GM10266 (cell line): ENCODE measurements around the gene SORBS2.

Experiments used
- DNase-seq: peaks from one replicate; pipeline ENCODE4 v3.0.0; 2012; ENCODE audit errors: extremely low spot score
- CTCF ChIP-seq: IDR thresholded peaks from 2 replicates; pipeline ENCODE4 v1.5.1; 2012; ENCODE audit warnings: mild to moderate bottlenecking, low read depth; ENCODE audit not compliant: control insufficient read depth, insufficient read depth; ENCODE audit errors: missing control alignments

Gene SORBS2

GRCh38 chr4:185772391-185773093 lies 39.5 kb downstream of the SORBS2 start:
- no peak for TF ChIP-seq CTCF
- DNase-seq, result no peak

GRCh38 chr4:185771711-185772390 lies 40.1 kb downstream of the SORBS2 start:
- no peak for DNase-seq
- no peak for TF ChIP-seq CTCF

GRCh38 chr4:185767528-185767927 lies 44.5 kb downstream of the SORBS2 start:
- DNase-seq, result no peak
- TF ChIP-seq CTCF, result no peak

- TF ChIP-seq CTCF, result no peak
- no peak for DNase-seq
Observed at GRCh38 chr4:185764876-185765275, 47.1 kb downstream of the SORBS2 start.

- DNase-seq, result no peak
- TF ChIP-seq CTCF, result no peak
Observed at GRCh38 chr4:185761352-185762235, 50.4 kb downstream of the SORBS2 start.

- no peak for DNase-seq
Observed at GRCh38 chr4:185758807-185759206, 53.2 kb downstream of the SORBS2 start.

More at GRCh38 chr4:185758807-185759206, 53.2 kb downstream of the SORBS2 start:
- no peak for TF ChIP-seq CTCF
